Activated naive CD8-positive, alpha-beta T cell treated with anti-CD3 and anti-CD28 coated beads, Interleukin-2, amount 10 ng/mL, durations not matched to agents 7 days and 5 days (primary cell): ENCODE results near the gene ECE2. TPM values are rescaled to one million over a fixed set of nuclear protein-coding genes. Genes with fewer than 3 reads are reported as not detected.
"Not testable (repeated sequence)": the region's sequence is repeated elsewhere in the genome, so short reads cannot be mapped to it uniquely, and the experiment has no call there.

ENCODE experiments used
- ATAC-seq: fragments of 150-1000 bp; cut with Tn5 transposase; one replicate; pipeline ENCODE4 v1.10.0; 2021; ENCODE audit warnings: low read depth, moderate library complexity
- POLR2A ChIA-PET: fragments of 350-600 bp; sonication (Branson Sonifier 250); formaldehyde crosslinking; loops from one replicate; lab custom pipeline; 2021; ENCODE audit warnings: antibody characterized with exemption; lab: Charles Lee
- DNase-seq: peaks from one replicate; pipeline ENCODE4 v3.0.0; 2021
- H3K27ac Mint-ChIP-seq: one replicate; pipeline ENCODE4 v1.8.0; 2022; ENCODE audit warnings: mild to moderate bottlenecking, mixed read lengths
- H3K27me3 Mint-ChIP-seq: one replicate; pipeline ENCODE4 v1.8.0; 2022; ENCODE audit warnings: mild to moderate bottlenecking, moderate library complexity, mixed read lengths
- H3K36me3 Mint-ChIP-seq: one replicate; pipeline ENCODE4 v1.8.0; 2021; ENCODE audit warnings: mild to moderate bottlenecking, mixed read lengths
- H3K4me1 Mint-ChIP-seq: one replicate; pipeline ENCODE4 v1.8.0; 2021; ENCODE audit warnings: mixed read lengths
- H3K4me3 Mint-ChIP-seq: one replicate; pipeline ENCODE4 v1.8.0; 2022; ENCODE audit warnings: mild to moderate bottlenecking, moderate library complexity, mixed read lengths
- H3K9me3 Mint-ChIP-seq: one replicate; pipeline ENCODE4 v1.8.0; 2021; ENCODE audit warnings: mixed read lengths
- total RNA-seq, 2 experiments: library from RNA; stranded (reverse); gene quantifications; one replicate each; pipeline ENCODE4 v1.2.3, GENCODE V29; 2021

ECE2 gene
- total RNA-seq, 2 experiments from 2014 or later, result not detected

GRCh38 chr3:184262764-184263179, 13.1 kb upstream of the ECE2 start:
- Mint-ChIP-seq H3K27me3 (peaks cover 48% of the 10 kb centered on the region), H3K4me1 (peaks cover 20% of the 10 kb centered on the region), H3K9me3 (no peaks in the 10 kb centered on the region), H3K27ac (no peak overlapping the region), H3K4me3 (peak overlapping the region; percentile 67), H3K36me3 (peaks cover 8% of the 10 kb centered on the region)
- ATAC-seq (no peak), DNase-seq (no peak)
- POLR2A ChIA-PET, result no interaction called here

- peaks cover 47% of the 10 kb centered on the region for H3K27me3 Mint-ChIP-seq
- H3K36me3 Mint-ChIP-seq, DNase-seq, H3K4me1 Mint-ChIP-seq, H3K9me3 Mint-ChIP-seq, ATAC-seq, POLR2A ChIA-PET, H3K27ac Mint-ChIP-seq, H3K4me3 Mint-ChIP-seq: not testable (repeated sequence)
Measured at GRCh38 chr3:184267249-184267648, 8.6 kb upstream of the ECE2 start.

GRCh38 chr3:184272269-184272668, 3.6 kb upstream of the ECE2 start:
- no peak overlapping the region for H3K27ac Mint-ChIP-seq
- DNase-seq, result no peak
- no peaks in the 10 kb centered on the region for H3K36me3 Mint-ChIP-seq
- no peak overlapping the region for H3K4me3 Mint-ChIP-seq
- no peaks in the 10 kb centered on the region for H3K9me3 Mint-ChIP-seq
- H3K27me3 Mint-ChIP-seq, result peaks cover 52% of the 10 kb centered on the region
- no peak for ATAC-seq
- POLR2A ChIA-PET, result no interaction called here
- H3K4me1 Mint-ChIP-seq, result peaks cover 2% of the 10 kb centered on the region

- Mint-ChIP-seq H3K27ac (no peak overlapping the region), H3K4me1 (peaks cover 2% of the 10 kb centered on the region), H3K9me3 (no peaks in the 10 kb centered on the region), H3K36me3 (no peaks in the 10 kb centered on the region), H3K27me3 (peaks cover 47% of the 10 kb centered on the region), H3K4me3 (no peak overlapping the region)
- POLR2A ChIA-PET, result no interaction called here
- no peak for ATAC-seq
- no peak for DNase-seq
Measured at GRCh38 chr3:184275381-184275701, 481 bp upstream of the ECE2 start.

GRCh38 chr3:184277366-184277765, 1.5 kb downstream of the ECE2 start:
- ATAC-seq (no peak), DNase-seq (no peak)
- Mint-ChIP-seq H3K4me3 (no peak overlapping the region), H3K27me3 (peaks cover 38% of the 10 kb centered on the region), H3K9me3 (no peaks in the 10 kb centered on the region), H3K36me3 (no peaks in the 10 kb centered on the region), H3K4me1 (peaks cover 2% of the 10 kb centered on the region), H3K27ac (no peak overlapping the region)
- POLR2A ChIA-PET, result no interaction called here

- H3K27me3 Mint-ChIP-seq, result peaks cover 12% of the 10 kb centered on the region
- H3K27ac Mint-ChIP-seq, result no peak overlapping the region
- H3K4me1 Mint-ChIP-seq, result no peaks in the 10 kb centered on the region
- no peaks in the 10 kb centered on the region for H3K36me3 Mint-ChIP-seq
- no peak for DNase-seq
- no peak for ATAC-seq
- POLR2A ChIA-PET, result interaction anchor here (0.6 kb wide), 1 partner anchor 79 kb away, joined by 3 read pairs; no protein-coding TSS in a partner anchor
- H3K9me3 Mint-ChIP-seq, result no peaks in the 10 kb centered on the region
- H3K4me3 Mint-ChIP-seq, result no peak overlapping the region
Measured at GRCh38 chr3:184282941-184283340, 7.1 kb downstream of the ECE2 start.

GRCh38 chr3:184283681-184284080, 7.9 kb downstream of the ECE2 start:
- no peaks in the 10 kb centered on the region for H3K4me1 Mint-ChIP-seq
- peaks cover 12% of the 10 kb centered on the region for H3K27me3 Mint-ChIP-seq
- DNase-seq (no peak), ATAC-seq (no peak)
- H3K9me3 Mint-ChIP-seq, result no peaks in the 10 kb centered on the region
- no peak overlapping the region for H3K4me3 Mint-ChIP-seq
- H3K27ac Mint-ChIP-seq, result no peak overlapping the region
- H3K36me3 Mint-ChIP-seq, result no peaks in the 10 kb centered on the region
- POLR2A ChIA-PET, result no interaction called here

- H3K36me3 Mint-ChIP-seq, result no peaks in the 10 kb centered on the region
- H3K27me3 Mint-ChIP-seq, result peaks cover 9% of the 10 kb centered on the region
- ATAC-seq (peak; percentile 57), DNase-seq (no peak)
- peaks cover 3% of the 10 kb centered on the region for H3K4me1 Mint-ChIP-seq
- H3K9me3 Mint-ChIP-seq, result no peaks in the 10 kb centered on the region
- POLR2A ChIA-PET, result no interaction called here
- no peak overlapping the region for H3K27ac Mint-ChIP-seq
- no peak overlapping the region for H3K4me3 Mint-ChIP-seq
Measured at GRCh38 chr3:184284696-184285095, 8.9 kb downstream of the ECE2 start.

GRCh38 chr3:184289426-184289938, 13.7 kb downstream of the ECE2 start:
- DNase-seq (peak; percentile 73), ATAC-seq (peak; percentile 68)
- POLR2A ChIA-PET, result no interaction called here
- H3K9me3 Mint-ChIP-seq, result no peaks in the 10 kb centered on the region
- H3K27ac Mint-ChIP-seq, result no peak overlapping the region
- peaks cover 4% of the 10 kb centered on the region for H3K27me3 Mint-ChIP-seq
- no peak overlapping the region for H3K4me3 Mint-ChIP-seq
- H3K4me1 Mint-ChIP-seq, result peaks cover 3% of the 10 kb centered on the region
- H3K36me3 Mint-ChIP-seq, result no peaks in the 10 kb centered on the region

- ATAC-seq (no peak), DNase-seq (no peak)
- POLR2A ChIA-PET, result no interaction called here
- no peak overlapping the region for H3K4me3 Mint-ChIP-seq
- H3K27me3 Mint-ChIP-seq, result peaks cover 8% of the 10 kb centered on the region
- no peaks in the 10 kb centered on the region for H3K36me3 Mint-ChIP-seq
- no peaks in the 10 kb centered on the region for H3K9me3 Mint-ChIP-seq
- peaks cover 3% of the 10 kb centered on the region for H3K4me1 Mint-ChIP-seq
- no peak overlapping the region for H3K27ac Mint-ChIP-seq
Measured at GRCh38 chr3:184290331-184290730, 14.5 kb downstream of the ECE2 start.

GRCh38 chr3:184291044-184291737, 15.4 kb downstream of the ECE2 start:
- no peaks in the 10 kb centered on the region for H3K9me3 Mint-ChIP-seq
- H3K4me1 Mint-ChIP-seq, result peaks cover 3% of the 10 kb centered on the region
- POLR2A ChIA-PET, result no interaction called here
- H3K27ac Mint-ChIP-seq, result peak overlapping the region; percentile 45
- H3K27me3 Mint-ChIP-seq, result peaks cover 5% of the 10 kb centered on the region
- H3K4me3 Mint-ChIP-seq, result no peak overlapping the region
- no peak for DNase-seq
- no peak for ATAC-seq
- no peaks in the 10 kb centered on the region for H3K36me3 Mint-ChIP-seq

- no peak overlapping the region for H3K27ac Mint-ChIP-seq
Measured at GRCh38 chr3:184291738-184292445, 16.1 kb downstream of the ECE2 start.

GRCh38 chr3:184295771-184296170, 19.9 kb downstream of the ECE2 start:
- POLR2A ChIA-PET, result no interaction called here
- peaks cover 14% of the 10 kb centered on the region for H3K4me1 Mint-ChIP-seq
- H3K9me3 Mint-ChIP-seq, result no peaks in the 10 kb centered on the region
- H3K27me3 Mint-ChIP-seq, result peaks cover 4% of the 10 kb centered on the region
- ATAC-seq (no peak), DNase-seq (no peak)
- H3K4me3 Mint-ChIP-seq, result no peak overlapping the region
- no peak overlapping the region for H3K27ac Mint-ChIP-seq
- H3K36me3 Mint-ChIP-seq, result no peaks in the 10 kb centered on the region

More at GRCh38 chr3:184291738-184292445, 16.1 kb downstream of the ECE2 start:
- Mint-ChIP-seq H3K27me3 (peaks cover 4% of the 10 kb centered on the region), H3K36me3 (no peaks in the 10 kb centered on the region), H3K9me3 (no peaks in the 10 kb centered on the region), H3K4me1 (peaks cover 3% of the 10 kb centered on the region), H3K4me3 (no peak overlapping the region)
- ATAC-seq (no peak), DNase-seq (no peak)
- POLR2A ChIA-PET, result no interaction called here

- no peak for DNase-seq
- H3K4me3 Mint-ChIP-seq, result no peak overlapping the region
- no peak overlapping the region for H3K27ac Mint-ChIP-seq
Measured at GRCh38 chr3:184296616-184297015, 20.8 kb downstream of the ECE2 start.

More at GRCh38 chr3:184296616-184297015, 20.8 kb downstream of the ECE2 start:
- Mint-ChIP-seq H3K4me1 (peaks cover 19% of the 10 kb centered on the region), H3K9me3 (no peaks in the 10 kb centered on the region), H3K36me3 (peaks cover 3% of the 10 kb centered on the region), H3K27me3 (peaks cover 4% of the 10 kb centered on the region)
- ATAC-seq, result no peak
- POLR2A ChIA-PET, result no interaction called here
